ENCODE measurements around the gene SPEM3. TPM values are rescaled to one million over a fixed set of nuclear protein-coding genes. Genes with fewer than 3 reads are reported as not detected.
A peak's percentile ranks its signal among the peaks of the same experiment; 100 is the strongest.

SPEM3 gene
- total RNA-seq, 3 donors from 2014 or later (not counting 1 experiment from before 2014, with no cell fraction given) = not detected

DNA sequence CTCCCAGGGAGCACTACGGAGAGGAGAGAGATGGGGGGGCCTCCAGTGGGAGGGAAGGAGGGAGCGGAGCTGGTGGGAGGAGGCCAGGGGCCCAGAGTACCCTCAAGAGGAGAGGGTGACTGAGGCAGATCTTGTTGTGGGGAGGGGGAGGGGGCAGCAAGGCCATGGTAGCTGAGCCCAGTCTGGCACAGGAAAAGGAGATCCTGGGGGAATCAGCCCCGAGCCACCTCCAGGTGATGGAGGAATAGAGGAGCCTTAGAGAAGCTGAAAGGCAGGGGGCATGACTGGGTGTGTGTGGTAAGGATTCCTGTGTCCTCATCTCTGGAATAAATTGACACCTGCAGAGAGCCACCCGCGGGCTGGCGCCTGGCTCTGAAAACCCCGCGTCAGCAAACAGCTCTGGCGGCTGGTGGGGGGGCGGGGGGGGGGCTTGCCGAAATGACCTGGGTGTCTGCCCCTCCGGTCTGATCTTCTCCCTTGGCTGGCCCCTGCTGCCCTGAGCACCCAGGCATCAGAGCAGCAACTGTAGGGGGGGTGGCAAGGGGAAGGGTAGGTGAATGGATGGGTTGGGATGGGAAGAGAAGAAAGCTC is 22.3 kb upstream of the SPEM3 start:
- Mint-ChIP-seq H3K36me3 (no peaks in the 10 kb centered on the region), H3K4me1 (peaks cover 8 to 31% of the 10 kb centered on the region in 2 donors), H3K4me3 (peak overlapping the region; percentile 74), H3K27ac (peak overlapping the region in 1 of 2 donors; percentile 1), H3K9me3 (no peaks in the 10 kb centered on the region), H3K27me3 (ENCODE audit: low read depth in 2 of 2) (peaks cover 6 to 20% of the 10 kb centered on the region in 2 donors)
- Histone ChIP-seq H3K27ac (ENCODE audit: low read length) (no peak overlapping the region), H3K4me3 (ENCODE audit: low read length) (no peak overlapping the region), H3K4me1 (ENCODE audit: control insufficient read depth, insufficient read depth, low read length) (peaks cover 28% of the 10 kb centered on the region), H3K27me3 (ENCODE audit: control insufficient read depth, insufficient read depth, low read length) (peaks cover 3% of the 10 kb centered on the region), H3K36me3 (ENCODE audit: control insufficient read depth, insufficient read depth, low read length) (no peaks in the 10 kb centered on the region), H3K9me3 (ENCODE audit: control insufficient read depth, insufficient read depth, low read length) (no peaks in the 10 kb centered on the region)
- 86% methylated on average over 12 of the region's 12 CpGs for WGBS (ENCODE audit: insufficient coverage)
- DNase-seq (peak in 1 of 2 donors; percentile 33), ATAC-seq (no peak)
- TF ChIP-seq, protein P1, sequence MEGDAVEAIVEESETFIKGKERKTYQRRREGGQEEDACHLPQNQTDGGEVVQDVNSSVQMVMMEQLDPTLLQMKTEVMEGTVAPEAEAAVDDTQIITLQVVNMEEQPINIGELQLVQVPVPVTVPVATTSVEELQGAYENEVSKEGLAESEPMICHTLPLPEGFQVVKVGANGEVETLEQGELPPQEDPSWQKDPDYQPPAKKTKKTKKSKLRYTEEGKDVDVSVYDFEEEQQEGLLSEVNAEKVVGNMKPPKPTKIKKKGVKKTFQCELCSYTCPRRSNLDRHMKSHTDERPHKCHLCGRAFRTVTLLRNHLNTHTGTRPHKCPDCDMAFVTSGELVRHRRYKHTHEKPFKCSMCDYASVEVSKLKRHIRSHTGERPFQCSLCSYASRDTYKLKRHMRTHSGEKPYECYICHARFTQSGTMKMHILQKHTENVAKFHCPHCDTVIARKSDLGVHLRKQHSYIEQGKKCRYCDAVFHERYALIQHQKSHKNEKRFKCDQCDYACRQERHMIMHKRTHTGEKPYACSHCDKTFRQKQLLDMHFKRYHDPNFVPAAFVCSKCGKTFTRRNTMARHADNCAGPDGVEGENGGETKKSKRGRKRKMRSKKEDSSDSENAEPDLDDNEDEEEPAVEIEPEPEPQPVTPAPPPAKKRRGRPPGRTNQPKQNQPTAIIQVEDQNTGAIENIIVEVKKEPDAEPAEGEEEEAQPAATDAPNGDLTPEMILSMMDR (IDR thresholded peaks at IDR 0.05) = no peak
- intact Hi-C loops (cut with micrococcal nuclease) = no loop called here

DNA sequence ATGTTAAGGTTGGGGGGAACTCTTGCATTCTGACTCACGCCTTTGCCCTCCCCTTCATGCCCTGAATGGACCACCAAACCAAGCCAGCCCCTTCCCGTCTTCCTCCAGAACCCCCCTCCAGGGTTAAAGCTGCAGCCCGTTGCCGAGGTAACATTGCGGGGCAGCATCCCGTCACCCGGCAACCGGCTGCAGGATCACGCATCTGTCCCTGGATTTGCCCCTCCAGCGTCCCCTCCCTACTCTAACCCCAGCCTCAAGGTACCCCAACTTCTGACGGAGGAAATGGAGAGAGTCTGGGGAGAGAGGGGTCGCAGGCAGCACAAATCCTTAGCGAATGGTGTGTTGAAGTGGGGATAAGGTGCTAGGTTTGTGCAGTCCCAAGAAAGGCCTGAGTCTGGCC is 21.6 kb upstream of the SPEM3 start:
- Histone ChIP-seq H3K27ac (ENCODE audit: low read length) (no peak overlapping the region), H3K27me3 (ENCODE audit: control insufficient read depth, insufficient read depth, low read length) (peaks cover 3% of the 10 kb centered on the region), H3K9me3 (ENCODE audit: control insufficient read depth, insufficient read depth, low read length) (no peaks in the 10 kb centered on the region), H3K36me3 (ENCODE audit: control insufficient read depth, insufficient read depth, low read length) (no peaks in the 10 kb centered on the region), H3K4me1 (ENCODE audit: control insufficient read depth, insufficient read depth, low read length) (peaks cover 28% of the 10 kb centered on the region), H3K4me3 (ENCODE audit: low read length) (no peak overlapping the region)
- TF ChIP-seq, protein P1 (IDR thresholded peaks at IDR 0.05) = no peak
- no peak overlapping the region for H3K27ac Mint-ChIP-seq
- no peak for ATAC-seq
- no peaks in the 10 kb centered on the region for H3K36me3 Mint-ChIP-seq
- no peak for DNase-seq
- no peak overlapping the region for H3K4me3 Mint-ChIP-seq
- H3K27me3 Mint-ChIP-seq (ENCODE audit: low read depth in 2 of 2) = peaks cover 6 to 20% of the 10 kb centered on the region in 2 donors
- H3K4me1 Mint-ChIP-seq = peaks cover 8 to 25% of the 10 kb centered on the region in 2 donors
- intact Hi-C loops (cut with micrococcal nuclease) = no loop called here
- WGBS (ENCODE audit: insufficient coverage) = 96% methylated on average over 12 of the region's 13 CpGs
- H3K9me3 Mint-ChIP-seq = no peaks in the 10 kb centered on the region

DNA sequence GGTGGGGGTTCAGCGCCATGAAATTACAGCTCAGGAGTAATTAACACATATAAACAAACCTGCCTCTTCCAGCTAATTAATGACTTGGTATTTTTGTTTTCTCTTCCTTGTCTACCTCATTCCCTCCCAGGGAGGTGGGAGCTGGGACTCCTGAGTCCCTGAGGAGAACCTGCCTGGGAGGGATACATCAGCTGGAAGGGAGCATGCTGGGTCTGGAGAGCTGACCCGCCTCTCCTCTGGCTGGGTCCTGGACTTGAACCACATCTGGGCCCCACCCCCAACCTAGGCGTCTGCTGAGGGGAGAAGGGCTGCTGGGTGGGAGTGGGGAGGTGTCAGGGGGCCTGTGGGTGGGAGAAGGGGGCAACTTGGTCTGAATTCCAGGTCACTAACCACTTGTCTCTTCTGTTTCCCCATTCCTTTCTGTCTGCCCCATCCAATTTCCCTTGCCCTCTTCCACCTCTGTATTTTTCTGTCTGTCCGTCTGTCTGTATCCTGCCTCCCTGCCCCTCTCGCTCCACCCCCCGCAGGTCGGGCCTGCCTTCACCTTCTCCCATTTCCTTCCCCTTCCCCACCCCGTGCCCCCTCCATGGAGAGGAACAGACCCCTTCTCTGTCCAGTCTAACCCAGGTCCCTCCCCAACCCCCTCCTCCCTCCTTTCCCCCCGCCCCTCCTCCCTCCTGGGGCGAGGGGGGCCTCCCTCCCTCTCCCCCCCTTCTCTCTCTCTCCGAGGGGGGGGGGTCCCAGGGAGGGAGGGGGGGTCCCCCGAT is 21.0 kb upstream of the SPEM3 start, which contains the start of gene NLGN2:
TSS of gene NLGN2 (plus strand) at position 361 of the 767 bp plus-strand sequence. CDS start 411 bp downstream, outside the sequence.
- intact Hi-C loops (cut with micrococcal nuclease) = no loop called here

More for the DNA sequence above, 21.0 kb upstream of the SPEM3 start, which contains the start of gene NLGN2:
- Mint-ChIP-seq H3K4me1 (peaks cover 8 to 25% of the 10 kb centered on the region in 2 donors), H3K27me3 (ENCODE audit: low read depth in 2 of 2) (peaks cover 6 to 20% of the 10 kb centered on the region in 2 donors), H3K4me3 (peak within 1 kb of the TSS; percentile 52), H3K9me3 (no peaks in the 10 kb centered on the region), H3K36me3 (no peaks in the 10 kb centered on the region), H3K27ac (no peak within 1 kb of the TSS)
- DNase-seq = no peak
- Histone ChIP-seq H3K27me3 (ENCODE audit: control insufficient read depth, insufficient read depth, low read length) (peaks cover 3% of the 10 kb centered on the region), H3K27ac (ENCODE audit: low read length) (no peak within 1 kb of the TSS), H3K9me3 (ENCODE audit: control insufficient read depth, insufficient read depth, low read length) (no peaks in the 10 kb centered on the region), H3K4me1 (ENCODE audit: control insufficient read depth, insufficient read depth, low read length) (peaks cover 28% of the 10 kb centered on the region), H3K4me3 (ENCODE audit: low read length) (no peak within 1 kb of the TSS), H3K36me3 (ENCODE audit: control insufficient read depth, insufficient read depth, low read length) (no peaks in the 10 kb centered on the region)
- WGBS (ENCODE audit: insufficient coverage) = 44% methylated on average over 8 of the region's 12 CpGs
- no peak for ATAC-seq
- TF ChIP-seq, protein P1 (IDR thresholded peaks at IDR 0.05) = no peak

All from natural killer cell (primary cell).